Tibial nerve (tissue), 4 donors: ENCODE data around the gene CYP24A1.

Experiments
- CTCF ChIP-seq, 5 experiments: fragments of 200-600 bp in 3 of 5; fragments of 450-650 bp in 2 of 5; sonication (generic) in 3 of 5; IDR thresholded peaks; one replicate each; pipeline ENCODE4 v1.5.1; 2016 to 2019; ENCODE audit warnings: antibody characterized with exemption in 5 of 5, mild to moderate bottlenecking in 3 of 5, moderate library complexity in 2 of 5
- EP300 ChIP-seq, 2 donors: sonication (generic); formaldehyde crosslinking; IDR thresholded peaks; one replicate each; pipeline ENCODE4 v1.6.1; 2017; ENCODE audit warnings: antibody characterized with exemption in 2 of 2, mild to moderate bottlenecking in 1 of 2
- POLR2A ChIP-seq, 2 donors: fragments of 450-650 bp; IDR thresholded peaks; one replicate each; pipeline ENCODE4 v1.6.1; 2017; ENCODE audit warnings: antibody characterized with exemption in 2 of 2, mild to moderate bottlenecking in 2 of 2, moderate library complexity in 2 of 2

GRCh38 chr20:54179946-54180345 is 6.2 kb upstream of the CYP24A1 start:
- TF ChIP-seq POLR2A (IDR thresholded peaks at IDR 0.05) (no peak), CTCF (IDR thresholded peaks at IDR 0.05) (no peak), EP300 (IDR thresholded peaks at IDR 0.05) (no peak)
